Natural killer cell (primary cell): Measurements from ENCODE around the gene SDC1. TPM values are rescaled to one million over a fixed set of nuclear protein-coding genes. Genes with fewer than 3 reads are reported as not detected.

ENCODE experiments used
- ATAC-seq, 3 donors: fragments of 150-1000 bp in 2 of 3; fragments of 200-7000 bp in 1 of 3; cut with Tn5 transposase; 1 replicate in 1 of 3; 2 replicates in 2 of 3; pipeline ENCODE4 v1.10.0; 2021; ENCODE audit warnings: mild to moderate bottlenecking in 2 of 3, moderate library complexity in 2 of 3
- DNase-seq, 2 donors: peaks; one replicate each; pipeline versions ENCODE4 v3.0.0 to v3.0.0-alpha.2; 2013 to 2021; ENCODE audit warnings: mixed read lengths in 1 of 2
- H3K27ac ChIP-seq: one replicate; pipeline ENCODE4 v1.5.1; 2013; ENCODE audit warnings: mild to moderate bottlenecking, low read length
- H3K27me3 ChIP-seq: one replicate; pipeline ENCODE4 v1.6.1; 2013; ENCODE audit warnings: low read length; ENCODE audit not compliant: control insufficient read depth, insufficient read depth
- H3K36me3 ChIP-seq: one replicate; pipeline ENCODE4 v1.6.1; 2013; ENCODE audit warnings: low read length; ENCODE audit not compliant: control insufficient read depth, insufficient read depth
- H3K4me1 ChIP-seq: one replicate; pipeline ENCODE4 v1.6.1; 2013; ENCODE audit warnings: low read length; ENCODE audit not compliant: control insufficient read depth, insufficient read depth
- H3K4me3 ChIP-seq: one replicate; pipeline ENCODE4 v1.5.1; 2013; ENCODE audit warnings: low read length
- H3K9me3 ChIP-seq: one replicate; pipeline ENCODE4 v1.6.1; 2013; ENCODE audit warnings: low read length; ENCODE audit not compliant: control insufficient read depth, insufficient read depth
- H3K27ac Mint-ChIP-seq, 2 donors: one replicate each; pipeline ENCODE4 v1.8.0; 2022; ENCODE audit warnings: mild to moderate bottlenecking in 2 of 2, mixed read lengths in 2 of 2, moderate library complexity in 1 of 2
- H3K27me3 Mint-ChIP-seq, 2 donors: one replicate each; pipeline ENCODE4 v1.8.0; 2022; ENCODE audit warnings: low read depth in 2 of 2, mixed read lengths in 2 of 2
- H3K36me3 Mint-ChIP-seq: one replicate; pipeline ENCODE4 v1.8.0; 2022; ENCODE audit warnings: mixed read lengths
- H3K4me1 Mint-ChIP-seq, 2 donors: one replicate each; pipeline ENCODE4 v1.8.0; 2022; ENCODE audit warnings: mixed read lengths in 2 of 2
- H3K4me3 Mint-ChIP-seq: one replicate; pipeline ENCODE4 v1.8.0; 2022; ENCODE audit warnings: mild to moderate bottlenecking, moderate library complexity, mixed read lengths
- H3K9me3 Mint-ChIP-seq, 2 donors: one replicate each; pipeline ENCODE4 v1.8.0; 2022; ENCODE audit warnings: mixed read lengths in 2 of 2
- CTCF ChIP-seq: fragments of 200-600 bp; IDR thresholded peaks from one replicate; pipeline ENCODE4 v1.8.0; 2022; ENCODE audit warnings: antibody characterized with exemption
- WGBS: methylation state at CpG from one replicate; pipeline ENCODE4 v1.1.7; 2013; ENCODE audit warnings: missing lambda C conversion rate; ENCODE audit not compliant: insufficient coverage; 5-methylcytosine and 5-hydroxymethylcytosine counted together
- intact Hi-C: fragments of 100-400 bp; cut with micrococcal nuclease; formaldehyde crosslinking; loops from one replicate; pipeline ENCODE4 v1.14.2; 2022
- total RNA-seq, 4 donors: library from RNA; stranded (reverse); fragments of 120-200 nt in 1 of 4; gene quantifications; one replicate each; pipeline versions ENCODE4 v1.2.3 to v1.2.4, GENCODE V29; 2013 to 2022

The SDC1 gene
- total RNA-seq, 3 donors from 2014 or later (not counting 1 experiment from before 2014, with no cell fraction given) = 0.63 TPM; not detected in 2

- WGBS = 96% methylated on average over 5 of the region's 5 CpGs
- no peak for ATAC-seq
- Mint-ChIP-seq H3K4me3 (no peak overlapping the region), H3K4me1 (no peaks in the 10 kb centered on the region), H3K27ac (no peak overlapping the region), H3K36me3 (no peaks in the 10 kb centered on the region), H3K27me3 (peaks cover 24 to 31% of the 10 kb centered on the region in 2 donors), H3K9me3 (no peaks in the 10 kb centered on the region)
- Histone ChIP-seq H3K27ac (no peak overlapping the region), H3K4me1 (no peaks in the 10 kb centered on the region), H3K36me3 (no peaks in the 10 kb centered on the region), H3K27me3 (peaks cover 3% of the 10 kb centered on the region), H3K4me3 (no peak overlapping the region), H3K9me3 (no peaks in the 10 kb centered on the region)
- intact Hi-C loops = no loop called here
- DNase-seq = no peak
- no peak for TF ChIP-seq CTCF
Observed at GRCh38 chr2:20232837-20233207, 7.9 kb upstream of the SDC1 start.

GRCh38 chr2:20231598-20232026, 6.7 kb upstream of the SDC1 start:
- no peak for TF ChIP-seq CTCF
- Mint-ChIP-seq H3K4me3 (no peak overlapping the region), H3K4me1 (no peaks in the 10 kb centered on the region), H3K27ac (no peak overlapping the region), H3K36me3 (no peaks in the 10 kb centered on the region), H3K9me3 (no peaks in the 10 kb centered on the region), H3K27me3 (peaks cover 23 to 34% of the 10 kb centered on the region in 2 donors)
- no peaks in the 10 kb centered on the region for H3K36me3 ChIP-seq
- no peak for ATAC-seq
- no peak overlapping the region for H3K4me3 ChIP-seq
- intact Hi-C loops = no loop called here
- no peak overlapping the region for H3K27ac ChIP-seq
- no peaks in the 10 kb centered on the region for H3K9me3 ChIP-seq
- no peaks in the 10 kb centered on the region for H3K4me1 ChIP-seq
- H3K27me3 ChIP-seq = peaks cover 3% of the 10 kb centered on the region
- no peak for DNase-seq
- WGBS = 88% methylated on average over 6 of the region's 6 CpGs

GRCh38 chr2:20231159-20231558, 6.2 kb upstream of the SDC1 start:
- Mint-ChIP-seq H3K4me3 (no peak overlapping the region), H3K27me3 (peaks cover 20 to 31% of the 10 kb centered on the region in 2 donors), H3K27ac (no peak overlapping the region), H3K36me3 (no peaks in the 10 kb centered on the region), H3K9me3 (no peaks in the 10 kb centered on the region), H3K4me1 (no peaks in the 10 kb centered on the region)
- TF ChIP-seq CTCF = no peak
- Histone ChIP-seq H3K4me3 (no peak overlapping the region), H3K9me3 (no peaks in the 10 kb centered on the region), H3K27me3 (peaks cover 3% of the 10 kb centered on the region), H3K27ac (no peak overlapping the region), H3K4me1 (no peaks in the 10 kb centered on the region), H3K36me3 (no peaks in the 10 kb centered on the region)
- no peak for ATAC-seq
- WGBS = 94% methylated on average over 6 of the region's 6 CpGs
- DNase-seq = no peak
- intact Hi-C loops = no loop called here

GRCh38 chr2:20230114-20230425, 5.1 kb upstream of the SDC1 start:
- Mint-ChIP-seq H3K9me3 (no peaks in the 10 kb centered on the region), H3K4me3 (no peak overlapping the region), H3K36me3 (no peaks in the 10 kb centered on the region), H3K4me1 (no peaks in the 10 kb centered on the region), H3K27me3 (peaks cover 28 to 30% of the 10 kb centered on the region in 2 donors), H3K27ac (no peak overlapping the region)
- no peaks in the 10 kb centered on the region for H3K9me3 ChIP-seq
- TF ChIP-seq CTCF = no peak
- H3K27ac ChIP-seq = no peak overlapping the region
- WGBS = 80% methylated on average over 4 of the region's 4 CpGs
- no peak for DNase-seq
- ATAC-seq = no peak
- H3K4me1 ChIP-seq = peaks cover 6% of the 10 kb centered on the region
- peaks cover 9% of the 10 kb centered on the region for H3K27me3 ChIP-seq
- intact Hi-C loops = no loop called here
- no peaks in the 10 kb centered on the region for H3K36me3 ChIP-seq
- no peak overlapping the region for H3K4me3 ChIP-seq
